DMS 273 (cell line): ENCODE measurements around the gene LGSN.
"Not testable (repeated sequence)": the region's sequence is repeated elsewhere in the genome, so short reads cannot be mapped to it uniquely, and the experiment has no call there.

Experiments used
- DNase-seq: peaks from one replicate; lab custom pipeline; 2025; ENCODE audit not compliant: unreplicated experiment; lab: John Stamatoyannopoulos, UW

LGSN gene

GRCh38 chr6:63246581-63246980 lies 73.2 kb downstream of the LGSN start:
- no peak for DNase-seq

DNA sequence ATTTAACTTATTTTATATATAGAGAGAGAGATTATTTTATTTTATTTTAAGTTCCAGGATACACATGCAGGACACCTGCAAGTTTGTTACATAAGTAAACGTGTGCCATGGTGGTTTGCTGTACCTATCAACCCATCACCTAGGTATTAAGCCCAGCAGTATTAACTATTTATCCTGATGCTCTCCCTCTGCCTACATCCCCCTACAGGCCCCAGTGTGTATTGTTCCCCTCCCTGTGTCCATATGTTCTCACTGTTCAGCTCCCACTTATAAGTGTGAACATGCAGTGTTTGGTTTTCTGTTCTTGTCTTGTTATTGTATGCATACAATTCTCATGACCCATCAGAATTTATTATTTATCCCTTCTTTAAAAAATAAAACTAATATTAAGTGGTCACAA lies 73.9 kb downstream of the LGSN start:
- DNase-seq, result peak; percentile 28

- no peak for DNase-seq
These were observed 74.4 kb downstream of the LGSN start for GRCh38 chr6:63245420-63245819.

GRCh38 chr6:63236398-63236817 lies 83.4 kb downstream of the LGSN start:
- DNase-seq, result no peak

DNA sequence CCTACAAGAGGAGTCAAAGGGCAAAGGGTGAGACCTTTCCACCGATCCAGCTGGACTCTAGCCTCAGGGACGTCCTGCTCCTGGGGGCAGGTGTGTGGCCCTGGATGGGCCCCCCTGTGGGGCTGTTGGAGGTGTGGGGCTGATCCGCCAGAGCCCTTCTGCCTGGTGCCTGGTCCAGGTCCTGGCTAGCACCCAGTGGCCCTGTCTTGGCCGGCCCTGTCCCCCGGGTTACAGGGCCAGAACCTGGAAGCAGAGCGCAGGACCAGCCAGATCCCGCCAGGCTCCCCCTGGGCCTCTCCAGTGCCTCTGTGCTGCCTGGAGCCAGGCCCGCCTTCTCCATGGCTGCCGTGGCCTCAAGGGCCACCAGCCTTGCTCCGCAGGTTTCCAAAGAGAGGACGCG lies 89.3 kb downstream of the LGSN start:
- DNase-seq, result not testable (repeated sequence)

DNA sequence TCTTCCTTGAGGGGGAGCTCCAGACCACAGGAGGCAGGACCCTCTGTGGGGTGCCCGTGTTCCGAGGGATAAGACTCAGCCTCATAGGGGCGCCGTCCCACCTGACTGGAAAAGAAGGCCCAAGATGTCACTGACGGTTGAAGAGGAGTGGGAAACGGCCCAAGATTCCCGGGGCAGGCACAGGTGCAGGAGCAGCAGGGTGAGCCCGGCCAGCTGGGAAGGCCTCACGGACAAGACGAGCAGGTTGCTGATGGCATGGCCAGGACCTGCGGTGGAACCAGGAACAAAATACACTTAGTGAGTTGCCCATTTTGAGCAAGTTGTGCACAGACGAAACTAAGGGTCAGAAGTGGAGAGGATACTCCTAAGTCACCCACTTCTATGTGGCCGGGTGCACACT lies 89.8 kb downstream of the LGSN start:
- DNase-seq, result not testable (repeated sequence)

DNA sequence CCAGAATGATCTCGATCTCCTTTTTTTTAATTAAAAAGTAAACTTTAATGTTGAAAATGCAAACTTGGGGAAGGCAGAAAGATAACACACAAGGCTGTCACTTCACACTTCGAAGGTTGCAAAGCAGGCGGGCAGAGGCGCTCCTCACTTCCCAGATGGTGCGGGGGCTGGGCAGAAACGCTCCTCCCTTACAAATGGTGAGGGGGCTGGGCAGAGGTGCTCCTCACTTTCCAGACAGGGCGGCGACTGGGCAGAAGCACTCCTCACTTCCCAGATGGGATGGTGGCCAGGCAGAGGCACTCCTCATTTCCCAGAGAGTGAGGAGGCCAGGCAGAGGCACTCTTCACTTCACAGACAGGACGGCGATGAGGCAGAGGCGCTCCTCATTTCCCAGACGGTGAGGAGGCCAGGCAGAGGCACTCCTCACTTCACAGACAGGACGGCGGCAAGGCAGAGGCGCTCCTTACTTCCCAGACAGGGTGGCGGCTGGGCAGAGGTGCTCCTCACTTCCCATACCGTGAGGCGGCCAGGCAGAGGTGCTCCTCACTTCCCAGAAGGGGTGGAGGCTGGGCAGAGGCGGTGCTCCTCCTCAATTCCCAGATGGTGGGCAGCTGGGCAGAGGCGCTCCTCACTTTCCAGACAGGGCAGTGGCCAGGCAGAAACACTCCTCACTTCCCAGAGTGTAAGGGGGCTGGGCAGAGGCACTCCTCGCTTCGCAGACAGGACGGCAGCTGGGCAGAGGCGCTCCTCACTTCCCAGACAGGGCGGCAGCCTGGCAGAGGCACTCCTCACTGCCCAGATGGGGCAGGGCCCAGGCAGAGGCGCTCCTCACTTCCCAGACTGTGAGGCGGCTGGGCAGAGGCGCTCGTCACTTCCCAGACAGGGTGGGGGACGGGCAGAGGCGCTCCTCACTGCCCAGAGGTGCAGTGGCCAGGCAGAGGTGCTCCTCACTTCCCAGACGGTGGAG lies 91.6 kb downstream of the LGSN start:
- not testable (repeated sequence) for DNase-seq

DNA sequence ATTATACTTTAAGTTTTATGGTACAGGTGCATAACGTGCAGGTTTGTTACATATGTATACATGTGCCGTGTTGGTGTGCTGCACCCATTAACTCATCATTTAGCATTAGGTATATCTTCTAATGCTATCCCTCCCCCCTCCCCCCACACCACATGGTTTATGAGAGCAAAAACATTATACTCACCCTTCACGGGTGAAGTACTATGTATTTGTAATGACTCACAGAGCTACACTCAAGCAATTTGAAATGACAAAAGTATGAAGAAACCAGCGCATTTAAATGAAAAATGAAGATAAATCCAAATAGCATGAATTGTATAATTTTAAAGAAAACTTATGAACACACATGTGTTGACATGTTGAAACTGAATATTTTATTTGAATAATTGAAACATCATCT lies 93.8 kb downstream of the LGSN start:
- DNase-seq, result not testable (repeated sequence)
